ENCODE measurements around the gene CWC15. TPM values are rescaled to one million over a fixed set of nuclear protein-coding genes. Genes with fewer than 3 reads are reported as not detected.
A peak's percentile ranks its signal among the peaks of the same experiment; 100 is the strongest.
"Not testable (repeated sequence)": the region's sequence is repeated elsewhere in the genome, so short reads cannot be mapped to it uniquely, and the experiment has no call there.

Gene CWC15
- total and polyA plus RNA-seq, 3 experiments from 2014 or later = 60.3 to 100 (median 96.6) TPM

GRCh38 chr11:94924171-94924572 is 49.2 kb downstream of the CWC15 start:
- Mint-ChIP-seq H3K36me3 (peaks cover 0 to 36% (median 7%) of the 10 kb centered on the region in 3 donors), H3K9me3 (peaks cover 0 to 8% (median 0%) of the 10 kb centered on the region in 5 donors), H3K27me3 (peaks cover 8 to 20% of the 10 kb centered on the region in 2 donors), H3K27ac (peak overlapping the region; percentile 64 to 98 (median 88)), H3K4me3 (peak overlapping the region in 6 of 7 donors; percentile 42 to 78 (median 71)), H3K4me1 (peaks cover 24 to 44% (median 32%) of the 10 kb centered on the region in 3 donors)
- H3K27ac ChIP-seq (ENCODE audit: low read depth, low read length) = no peak overlapping the region
- H3K4me3 ChIP-seq (ENCODE audit: low read length) = peak overlapping the region; percentile 33
- no peak for DNase-seq
- CTCF ChIA-PET = interaction anchor here (1.0 kb wide), 1 partner anchor 49 kb away, joined by 4 read pairs; the partner anchor contains the start of genes CWC15 and KDM4D
- no peaks in the 10 kb centered on the region for H3K27me3 ChIP-seq (ENCODE audit: insufficient read depth, low read length, poor library complexity, severe bottlenecking)
- H3K9me3 ChIP-seq (ENCODE audit: low read length) = no peaks in the 10 kb centered on the region
- H3K4me1 ChIP-seq (ENCODE audit: insufficient read depth, low read length) = peaks cover 39% of the 10 kb centered on the region
- POLR2A ChIA-PET = interaction anchor here (1.0 to 1.8 kb wide), 6 partner anchors 49 to 1183 kb away, joined by 3 to 15 read pairs (median 4); partner anchors contain the start of genes C11orf54, CWC15, ENDOD1 and FAM76B
- H3K36me3 ChIP-seq (ENCODE audit: insufficient read depth, low read length) = no peaks in the 10 kb centered on the region

DNA sequence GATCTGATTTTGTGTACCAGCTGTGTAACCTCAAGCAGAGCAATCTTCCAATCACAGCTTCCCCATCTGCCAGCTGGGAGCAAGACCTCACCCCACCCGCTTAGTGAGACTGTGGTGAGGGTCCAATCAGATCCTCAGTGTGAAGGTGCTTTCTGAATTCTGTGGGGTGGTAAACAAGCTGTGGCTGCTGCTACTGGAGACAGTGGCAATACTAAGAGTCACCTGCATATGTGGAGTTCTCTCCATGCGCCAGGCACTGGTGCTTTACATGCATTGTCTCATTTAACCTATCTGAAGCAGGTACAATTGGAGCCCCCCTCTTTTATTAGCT is 50.4 kb downstream of the CWC15 start:
- H3K27ac Mint-ChIP-seq = peak overlapping the region in 2 of 8 donors; percentile 4 to 25
- H3K4me3 Mint-ChIP-seq = peak overlapping the region in 1 of 7 donors; percentile 6
- Histone ChIP-seq H3K4me3 (ENCODE audit: low read length) (no peak overlapping the region), H3K9me3 (ENCODE audit: low read length) (no peaks in the 10 kb centered on the region), H3K27me3 (ENCODE audit: insufficient read depth, low read length, poor library complexity, severe bottlenecking) (no peaks in the 10 kb centered on the region), H3K36me3 (ENCODE audit: insufficient read depth, low read length) (no peaks in the 10 kb centered on the region), H3K27ac (ENCODE audit: low read depth, low read length) (no peak overlapping the region), H3K4me1 (ENCODE audit: insufficient read depth, low read length) (peaks cover 28% of the 10 kb centered on the region)
- peaks cover 0 to 27% (median 7%) of the 10 kb centered on the region in 3 donors for H3K36me3 Mint-ChIP-seq
- peaks cover 0 to 8% (median 0%) of the 10 kb centered on the region in 5 donors for H3K9me3 Mint-ChIP-seq
- DNase-seq = no peak
- ChIA-PET CTCF (interaction anchor here (1.1 kb wide), 1 partner anchor 144 kb away, joined by 5 read pairs; the partner anchor contains the start of gene SRSF8), POLR2A (interaction anchor here (1.0 kb wide), 1 partner anchor 144 kb away, joined by 3 read pairs; the partner anchor contains the start of gene SRSF8)
- H3K4me1 Mint-ChIP-seq = peaks cover 24 to 37% (median 32%) of the 10 kb centered on the region in 3 donors
- H3K27me3 Mint-ChIP-seq = peaks cover 2 to 11% of the 10 kb centered on the region in 2 donors

DNA sequence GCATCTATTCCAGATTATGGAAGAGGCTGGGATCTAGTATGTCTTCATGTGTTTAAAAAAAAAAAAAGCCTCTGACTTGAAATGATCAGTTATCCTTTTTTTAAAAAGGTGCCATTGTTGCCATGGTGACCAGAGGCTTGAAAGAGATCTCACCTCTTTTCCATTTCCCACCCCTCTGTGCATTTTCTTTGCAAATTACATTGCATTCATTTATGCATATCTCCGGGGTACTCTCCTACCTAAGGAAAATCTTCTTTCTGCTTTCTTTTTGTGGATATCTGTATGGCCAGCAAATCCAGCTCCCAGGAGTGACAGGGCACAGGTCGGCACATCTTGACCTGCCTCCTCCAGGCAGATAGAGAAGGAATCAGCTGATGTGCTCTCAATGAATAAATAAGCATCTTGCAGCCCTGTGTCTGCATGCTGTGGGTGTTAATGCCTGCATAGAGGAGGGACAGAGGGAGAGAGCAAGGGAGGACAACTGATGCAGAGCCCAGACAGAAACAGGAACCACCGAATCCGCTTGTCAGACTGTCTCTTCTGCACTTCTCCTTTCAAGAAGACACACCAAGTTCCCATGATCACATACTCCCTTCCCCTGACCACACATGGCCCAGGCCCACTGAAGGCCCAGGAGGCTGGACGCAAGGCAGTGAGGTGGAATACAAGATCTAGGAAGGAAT is 50.9 kb downstream of the CWC15 start:
- no peak for DNase-seq
- Histone ChIP-seq H3K27me3 (ENCODE audit: insufficient read depth, low read length, poor library complexity, severe bottlenecking) (no peaks in the 10 kb centered on the region), H3K9me3 (ENCODE audit: low read length) (no peaks in the 10 kb centered on the region), H3K36me3 (ENCODE audit: insufficient read depth, low read length) (no peaks in the 10 kb centered on the region), H3K4me1 (ENCODE audit: insufficient read depth, low read length) (peaks cover 25% of the 10 kb centered on the region), H3K27ac (ENCODE audit: low read depth, low read length) (no peak overlapping the region), H3K4me3 (ENCODE audit: low read length) (no peak overlapping the region)
- Mint-ChIP-seq H3K27me3 (peaks cover 2 to 11% of the 10 kb centered on the region in 2 donors), H3K4me1 (peaks cover 24 to 36% (median 32%) of the 10 kb centered on the region in 3 donors), H3K27ac (no peak overlapping the region), H3K36me3 (peaks cover 0 to 27% (median 7%) of the 10 kb centered on the region in 3 donors), H3K4me3 (no peak overlapping the region), H3K9me3 (peaks cover 0 to 8% (median 0%) of the 10 kb centered on the region in 5 donors)
- ChIA-PET POLR2A (interaction anchor here (1.0 kb wide), 1 partner anchor 144 kb away, joined by 3 read pairs; the partner anchor contains the start of gene SRSF8), CTCF (interaction anchor here (1.1 kb wide), 1 partner anchor 145 kb away, joined by 5 read pairs; the partner anchor contains the start of gene SRSF8)

DNA sequence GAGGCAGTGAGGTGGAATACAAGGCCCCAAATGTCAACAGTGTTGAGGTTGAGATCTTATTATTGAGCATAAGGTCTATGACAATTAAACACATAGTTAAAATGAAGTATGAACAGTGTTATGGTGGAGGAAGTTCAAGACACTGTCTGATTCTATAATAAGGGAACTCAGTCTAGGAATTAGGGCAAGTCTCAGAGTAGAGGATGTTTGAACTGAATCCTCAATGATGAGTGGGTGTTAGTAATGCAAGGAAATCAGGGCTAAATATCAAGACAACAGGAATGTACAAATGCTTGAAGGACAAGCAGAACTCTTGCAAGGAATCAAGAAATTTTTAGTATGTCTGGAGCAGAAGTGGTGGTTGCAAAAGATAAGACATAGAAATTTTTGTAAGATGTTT is 53.0 kb downstream of the CWC15 start:
- ChIA-PET CTCF (no interaction called here), POLR2A (no interaction called here)
- peaks cover 16 to 23% (median 22%) of the 10 kb centered on the region in 3 donors for H3K4me1 Mint-ChIP-seq
- DNase-seq = no peak
- no peak overlapping the region for H3K27ac Mint-ChIP-seq
- H3K27me3 Mint-ChIP-seq = peaks cover 2 to 11% of the 10 kb centered on the region in 2 donors
- H3K27ac ChIP-seq (ENCODE audit: low read depth, low read length) = no peak overlapping the region
- H3K27me3 ChIP-seq (ENCODE audit: insufficient read depth, low read length, poor library complexity, severe bottlenecking) = no peaks in the 10 kb centered on the region
- H3K4me3 ChIP-seq (ENCODE audit: low read length) = no peak overlapping the region
- peaks cover 0 to 19% (median 5%) of the 10 kb centered on the region in 3 donors for H3K36me3 Mint-ChIP-seq
- H3K4me1 ChIP-seq (ENCODE audit: insufficient read depth, low read length) = peaks cover 14% of the 10 kb centered on the region
- H3K9me3 ChIP-seq (ENCODE audit: low read length) = no peaks in the 10 kb centered on the region
- peaks cover 0 to 4% (median 0%) of the 10 kb centered on the region in 5 donors for H3K9me3 Mint-ChIP-seq
- H3K4me3 Mint-ChIP-seq = no peak overlapping the region
- no peaks in the 10 kb centered on the region for H3K36me3 ChIP-seq (ENCODE audit: insufficient read depth, low read length)

- H3K9me3 ChIP-seq (ENCODE audit: low read length); H3K4me3 Mint-ChIP-seq; H3K4me3 ChIP-seq (ENCODE audit: low read length); CTCF ChIA-PET; H3K27ac ChIP-seq (ENCODE audit: low read depth, low read length); H3K36me3 ChIP-seq (ENCODE audit: insufficient read depth, low read length); DNase-seq; H3K4me1 Mint-ChIP-seq; H3K36me3 Mint-ChIP-seq; H3K27ac Mint-ChIP-seq; H3K4me1 ChIP-seq (ENCODE audit: insufficient read depth, low read length); POLR2A ChIA-PET; H3K27me3 Mint-ChIP-seq; H3K9me3 Mint-ChIP-seq; H3K27me3 ChIP-seq (ENCODE audit: insufficient read depth, low read length, poor library complexity, severe bottlenecking): not testable (repeated sequence)
Measured at GRCh38 chr11:94913718-94914394, 59.5 kb downstream of the CWC15 start.

GRCh38 chr11:94912806-94913205 is 60.5 kb downstream of the CWC15 start:
- H3K36me3 Mint-ChIP-seq = peaks cover 0 to 5% (median 4%) of the 10 kb centered on the region in 3 donors
- no peaks in the 10 kb centered on the region for H3K4me1 Mint-ChIP-seq
- H3K27me3 Mint-ChIP-seq = peaks cover 0 to 3% of the 10 kb centered on the region in 2 donors
- H3K4me1 ChIP-seq (ENCODE audit: insufficient read depth, low read length) = no peaks in the 10 kb centered on the region
- no peaks in the 10 kb centered on the region for H3K9me3 Mint-ChIP-seq
- DNase-seq = no peak
- H3K9me3 ChIP-seq (ENCODE audit: low read length) = no peaks in the 10 kb centered on the region
- no peak overlapping the region for H3K27ac ChIP-seq (ENCODE audit: low read depth, low read length)
- H3K4me3 Mint-ChIP-seq = no peak overlapping the region
- CTCF ChIA-PET = no interaction called here
- H3K36me3 ChIP-seq (ENCODE audit: insufficient read depth, low read length) = no peaks in the 10 kb centered on the region
- H3K27me3 ChIP-seq (ENCODE audit: insufficient read depth, low read length, poor library complexity, severe bottlenecking) = no peaks in the 10 kb centered on the region
- POLR2A ChIA-PET = no interaction called here
- H3K27ac Mint-ChIP-seq = peak overlapping the region in 1 of 8 donors; percentile 85
- no peak overlapping the region for H3K4me3 ChIP-seq (ENCODE audit: low read length)

All from CD8-positive, alpha-beta memory T cell (primary cell).